H9 (cell line): ENCODE results near the gene GET4. TPM values are rescaled to one million over a fixed set of nuclear protein-coding genes. Genes with fewer than 3 reads are reported as not detected.
A peak's percentile ranks its signal among the peaks of the same experiment; 100 is the strongest.

Experiments used
- DNase-seq: peaks from one replicate; pipeline ENCODE4 v3.0.0-alpha.2; 2017
- H2AFZ ChIP-seq: one replicate; pipeline ENCODE4 v1.6.1; 2013; ENCODE audit warnings: mild to moderate bottlenecking, low read length, control low read depth, moderate library complexity
- H2AK5ac ChIP-seq: 2 replicates; pipeline ENCODE4 v1.6.1; 2013; ENCODE audit warnings: low read length, control low read depth, mixed read lengths; ENCODE audit not compliant: insufficient read length
- H2BK120ac ChIP-seq: one replicate; pipeline ENCODE4 v1.6.1; 2013; ENCODE audit warnings: low read depth, mild to moderate bottlenecking, low read length, control low read depth, inconsistent platforms; ENCODE audit not compliant: poor library complexity, severe bottlenecking
- H2BK12ac ChIP-seq: 2 replicates; pipeline ENCODE4 v1.6.1; 2013; ENCODE audit warnings: low read length, control low read depth, mixed read lengths, low read depth; ENCODE audit not compliant: insufficient read length
- H2BK15ac ChIP-seq: 2 replicates; pipeline ENCODE4 v1.6.1; 2013; ENCODE audit warnings: low read depth, low read length, control low read depth
- H2BK20ac ChIP-seq: one replicate; pipeline ENCODE4 v1.6.1; 2013; ENCODE audit warnings: low read depth, mild to moderate bottlenecking, low read length, control low read depth, inconsistent platforms; ENCODE audit not compliant: poor library complexity, severe bottlenecking
- H2BK5ac ChIP-seq: 2 replicates; pipeline ENCODE4 v1.6.1; 2013; ENCODE audit warnings: low read length, control low read depth, mixed read lengths; ENCODE audit not compliant: insufficient read length
- H3K14ac ChIP-seq: 2 replicates; pipeline ENCODE4 v1.6.1; 2013; ENCODE audit warnings: low read length, control low read depth; ENCODE audit not compliant: insufficient read depth
- H3K18ac ChIP-seq: 2 replicates; pipeline ENCODE4 v1.6.1; 2013; ENCODE audit warnings: low read depth, mild to moderate bottlenecking, mixed read lengths, low read length, control low read depth; ENCODE audit not compliant: insufficient read length
- H3K23ac ChIP-seq: 2 replicates; pipeline ENCODE4 v1.6.1; 2013; ENCODE audit warnings: low read length, control low read depth, mixed read lengths, low read depth; ENCODE audit not compliant: insufficient read length
- H3K23me2 ChIP-seq: 2 replicates; pipeline ENCODE4 v1.6.1; 2013; ENCODE audit warnings: low read depth, mild to moderate bottlenecking, mixed read lengths, low read length, control low read depth; ENCODE audit not compliant: insufficient read length, poor library complexity, severe bottlenecking
- H3K27ac ChIP-seq: 2 replicates; pipeline ENCODE4 v1.5.1; 2013; ENCODE audit warnings: low read length, control low read depth, mixed read lengths, low read depth; ENCODE audit not compliant: insufficient read length
- H3K27me3 ChIP-seq: 2 replicates; pipeline ENCODE4 v1.6.1; 2013; ENCODE audit warnings: low read length, control low read depth, inconsistent platforms; ENCODE audit not compliant: insufficient read depth
- H3K4ac ChIP-seq: 2 replicates; pipeline ENCODE4 v1.6.1; 2013; ENCODE audit warnings: low read depth, mild to moderate bottlenecking, control low read depth, inconsistent platforms, low read length, moderate library complexity
- H3K4me1 ChIP-seq: 2 replicates; pipeline ENCODE4 v1.6.1; 2013; ENCODE audit warnings: low read length, control low read depth, inconsistent platforms; ENCODE audit not compliant: insufficient read depth
- H3K4me2 ChIP-seq: 2 replicates; pipeline ENCODE4 v1.6.1; 2013; ENCODE audit warnings: low read length, control low read depth, mixed read lengths; ENCODE audit not compliant: insufficient read length, insufficient read depth
- H3K56ac ChIP-seq: 2 replicates; pipeline ENCODE4 v1.6.1; 2013; ENCODE audit warnings: low read depth, mild to moderate bottlenecking, mixed read lengths, low read length, control low read depth; ENCODE audit not compliant: insufficient read length
- H3K79me1 ChIP-seq: 2 replicates; pipeline ENCODE4 v1.6.1; 2013; ENCODE audit warnings: low read depth, mild to moderate bottlenecking, moderate library complexity, low read length, control low read depth, inconsistent platforms; ENCODE audit not compliant: insufficient read depth, poor library complexity, severe bottlenecking
- H3K79me2 ChIP-seq: 2 replicates; pipeline ENCODE4 v1.6.1; 2013; ENCODE audit warnings: low read length, control low read depth, inconsistent platforms; ENCODE audit not compliant: insufficient read depth
- H3K9ac ChIP-seq: 2 replicates; pipeline ENCODE4 v1.6.1; 2013; ENCODE audit warnings: low read length, control low read depth, mixed read lengths; ENCODE audit not compliant: insufficient read length; ENCODE audit errors: extremely low read depth
- H3K9me3 ChIP-seq: one replicate; pipeline ENCODE4 v1.6.1; 2013; ENCODE audit warnings: low read depth, low read length, inconsistent platforms; ENCODE audit not compliant: control insufficient read depth
- H3T11ph ChIP-seq: one replicate; pipeline ENCODE4 v1.6.1; 2013; ENCODE audit warnings: mild to moderate bottlenecking, low read length, control low read depth, inconsistent platforms
- H4K20me1 ChIP-seq: one replicate; pipeline ENCODE4 v1.6.1; 2013; ENCODE audit not compliant: control insufficient read depth, insufficient read length, insufficient read depth
- H4K5ac ChIP-seq: 2 replicates; pipeline ENCODE4 v1.6.1; 2013; ENCODE audit warnings: low read depth, mild to moderate bottlenecking, mixed read lengths, low read length, control low read depth; ENCODE audit not compliant: insufficient read length
- H4K8ac ChIP-seq: replicated peaks from 2 replicates; pipeline ENCODE4 v1.6.1; 2013; ENCODE audit warnings: low read length, control low read depth, mixed read lengths, low read depth; ENCODE audit not compliant: insufficient read length
- H4K91ac ChIP-seq: 2 replicates; pipeline ENCODE4 v1.6.1; 2013; ENCODE audit warnings: low read depth, mild to moderate bottlenecking, moderate library complexity, mixed read lengths, low read length, control low read depth; ENCODE audit not compliant: insufficient read length
- H3K27ac Mint-ChIP-seq, 3 experiments: 2 replicates in 2 of 3; 3 replicates in 1 of 3; pipeline ENCODE4 v1.8.0; 2020 to 2021; ENCODE audit warnings: mixed read lengths in 3 of 3, mild to moderate bottlenecking in 1 of 3, moderate library complexity in 1 of 3
- H3K27me3 Mint-ChIP-seq: 2 replicates; pipeline ENCODE4 v1.8.0; 2021; ENCODE audit warnings: low read depth, mild to moderate bottlenecking, moderate library complexity, mixed read lengths
- H3K36me3 Mint-ChIP-seq, 3 experiments: 2 replicates in 2 of 3; 3 replicates in 1 of 3; pipeline ENCODE4 v1.8.0; 2020 to 2021; ENCODE audit warnings: low read depth in 3 of 3, mixed read lengths in 3 of 3; ENCODE audit not compliant: insufficient read depth in 1 of 3
- H3K4me1 Mint-ChIP-seq, 2 experiments: 2 replicates each; pipeline ENCODE4 v1.8.0; 2020; ENCODE audit warnings: mixed read lengths in 2 of 2
- H3K4me3 Mint-ChIP-seq, 2 experiments: 2 replicates in 1 of 2; 3 replicates in 1 of 2; pipeline ENCODE4 v1.8.0; 2020 to 2021; ENCODE audit warnings: mild to moderate bottlenecking in 2 of 2, mixed read lengths in 2 of 2, moderate library complexity in 1 of 2
- H3K9me3 Mint-ChIP-seq, 2 experiments: 2 replicates in 1 of 2; 3 replicates in 1 of 2; pipeline ENCODE4 v1.8.0; 2020; ENCODE audit warnings: mild to moderate bottlenecking in 2 of 2, mixed read lengths in 2 of 2, moderate library complexity in 1 of 2
- CTCF ChIP-seq: fragments of 200-600 bp; sonication (generic); conservative IDR thresholded peaks from 3 replicates; pipeline ENCODE4 v1.8.0; 2021; ENCODE audit warnings: antibody characterized with exemption, mild to moderate bottlenecking
- WGBS: extraction: QIAGEN DNeasy Blood & Tissue Kit; methylation state at CpG from one replicate; pipeline ENCODE4 v1.1.7; 2013; ENCODE audit warnings: missing lambda C conversion rate, low lambda C conversion rate, mixed read lengths; ENCODE audit not compliant: insufficient read length; ENCODE audit errors: extremely low coverage; 5-methylcytosine and 5-hydroxymethylcytosine counted together
- total RNA-seq: library from RNA; stranded (reverse); gene quantifications from 2 replicates; pipeline ENCODE4 v1.2.1, GENCODE V29; 2021

The GET4 gene
- total RNA-seq, 1 experiment from 2014 or later: 70.2 TPM

DNA sequence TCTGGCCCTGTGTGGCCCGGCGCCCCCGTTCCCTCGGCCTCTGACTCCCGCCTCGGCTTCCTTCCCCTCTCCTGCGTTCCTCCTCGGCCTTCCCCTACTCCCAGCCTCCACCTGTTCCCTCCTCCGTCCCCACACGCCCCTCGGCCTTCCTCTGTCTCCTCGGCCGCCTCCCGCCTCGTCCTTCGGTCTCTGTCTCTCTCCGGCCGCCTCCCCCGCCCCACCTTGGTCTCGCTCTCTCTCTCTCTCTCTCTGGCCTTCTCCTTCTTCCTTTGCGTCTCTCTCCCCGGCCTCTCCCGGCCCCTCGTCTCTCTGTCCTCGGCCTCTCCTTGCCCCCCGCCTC lies 588 bp downstream of the GET4 start:
- H4K8ac ChIP-seq: no peak overlapping the region
- H3K79me1 ChIP-seq: peaks cover under 1% of the 10 kb centered on the region
- no peaks in the 10 kb centered on the region for H3K27me3 ChIP-seq
- peak overlapping the region; percentile 28 for H3K18ac ChIP-seq
- no peak overlapping the region for H4K91ac ChIP-seq
- H3K4me1 Mint-ChIP-seq: peaks cover 12% of the 10 kb centered on the region in 2 experiments
- peak overlapping the region; percentile 75 for H3K9ac ChIP-seq
- H3K4me2 ChIP-seq: peak overlapping the region; percentile 35
- peaks cover 33 to 47% (median 43%) of the 10 kb centered on the region in 3 experiments for H3K36me3 Mint-ChIP-seq
- no peak overlapping the region for H3K27ac ChIP-seq
- H2BK120ac ChIP-seq: no peak overlapping the region
- H3K23me2 ChIP-seq: peaks cover 5% of the 10 kb centered on the region
- H3T11ph ChIP-seq: no peak overlapping the region
- no peak overlapping the region for H2AK5ac ChIP-seq
- no peak overlapping the region for H3K23ac ChIP-seq
- H3K4me1 ChIP-seq: 0 out of 2 replicates have a peak, but pooled peaks cover 2% of the 10 kb centered on the region
- no peak for TF ChIP-seq CTCF
- no peaks in the 10 kb centered on the region for H3K27me3 Mint-ChIP-seq
- H2BK12ac ChIP-seq: no peak overlapping the region
- H3K14ac ChIP-seq: peak overlapping the region; percentile 59
- H2BK15ac ChIP-seq: no peak overlapping the region
- H3K4me3 Mint-ChIP-seq: peak overlapping the region; percentile 91 to 95
- no peaks in the 10 kb centered on the region for H3K9me3 ChIP-seq
- DNase-seq: no peak
- H4K5ac ChIP-seq: no peak overlapping the region
- H2AFZ ChIP-seq: no peak overlapping the region
- no peak overlapping the region for H2BK5ac ChIP-seq
- no peak overlapping the region for H3K4ac ChIP-seq
- no peaks in the 10 kb centered on the region for H4K20me1 ChIP-seq
- H3K56ac ChIP-seq: no peak overlapping the region
- no peak overlapping the region for H2BK20ac ChIP-seq
- H3K79me2 ChIP-seq: peaks cover 35% of the 10 kb centered on the region; the same call in 1 of the 2 replicates
- no CpG with 5 or more reads among the region's 26 CpGs for WGBS
- peaks cover 5 to 6% of the 10 kb centered on the region in 2 experiments for H3K9me3 Mint-ChIP-seq
- H3K27ac Mint-ChIP-seq: peak overlapping the region; percentile 84 to 92 (median 88); a peak in 5 of 7 replicates
